Stomach (tissue), 9 donors: ENCODE results near the gene SPINK1. TPM values are rescaled to one million over a fixed set of nuclear protein-coding genes. Genes with fewer than 3 reads are reported as not detected.

Experiments used
- DNase-seq, 2 donors: peaks; one replicate each; pipeline versions ENCODE4 v3.0.0 to v3.0.0-alpha.2; 2013 to 2019
- H3K27ac ChIP-seq, 5 donors: fragments of 200-600 bp in 4 of 5; sonication (generic) in 4 of 5; one replicate each; pipeline ENCODE4 v1.5.1; 2013 to 2019; ENCODE audit warnings: mild to moderate bottlenecking in 1 of 5, moderate library complexity in 1 of 5
- H3K27me3 ChIP-seq, 3 donors: fragments of 200-600 bp; sonication (generic); one replicate each; pipeline ENCODE4 v1.5.1; 2017 to 2019; ENCODE audit warnings: mixed run types in 1 of 3
- H3K36me3 ChIP-seq, 4 donors: fragments of 200-600 bp; sonication (generic); 1 replicate in 3 of 4; 2 replicates in 1 of 4; pipeline ENCODE4 v1.5.1; 2016 to 2019
- H3K4me1 ChIP-seq, 4 donors: fragments of 200-600 bp; sonication (generic); one replicate each; pipeline ENCODE4 v1.5.1; 2016 to 2019
- H3K4me3 ChIP-seq, 4 donors: fragments of 200-600 bp; sonication (generic) in 3 of 4; one replicate each; pipeline ENCODE4 v1.5.1; 2016 to 2019; ENCODE audit warnings: mild to moderate bottlenecking in 1 of 4
- H3K9me3 ChIP-seq, 4 donors: fragments of 200-600 bp; sonication (generic); one replicate each; pipeline ENCODE4 v1.5.1; 2016 to 2019
- CTCF ChIP-seq, 7 experiments: fragments of 450-650 bp in 4 of 7; fragments of 200-600 bp in 3 of 7; sonication (generic) in 3 of 7; IDR thresholded peaks; one replicate each; pipeline ENCODE4 v1.5.1; 2016 to 2019; ENCODE audit warnings: antibody characterized with exemption in 7 of 7, control low read depth in 2 of 7, mild to moderate bottlenecking in 1 of 7
- EP300 ChIP-seq: sonication (generic); formaldehyde crosslinking; IDR thresholded peaks from one replicate; pipeline ENCODE4 v1.6.1; 2017; ENCODE audit warnings: antibody characterized with exemption
- POLR2A ChIP-seq, 4 donors: fragments of 450-650 bp; IDR thresholded peaks; one replicate each; pipeline ENCODE4 v1.6.1; 2016; ENCODE audit warnings: antibody characterized with exemption in 4 of 4, control low read depth in 2 of 4, mild to moderate bottlenecking in 1 of 4, moderate library complexity in 1 of 4
- POLR2AphosphoS5 ChIP-seq, 3 donors: sonication (generic); formaldehyde crosslinking; IDR thresholded peaks; one replicate each; pipeline ENCODE4 v1.6.1; 2016; ENCODE audit warnings: antibody characterized with exemption in 3 of 3
- WGBS, 5 donors: extraction: QIAGEN DNeasy Blood & Tissue Kit in 3 of 5; methylation state at CpG; one replicate each; pipeline versions ENCODE4 v1.1.5 to v1.1.7; 2013 to 2018; 5-methylcytosine and 5-hydroxymethylcytosine counted together
- intact Hi-C: fragments of 100-400 bp; cut with DNase I; formaldehyde crosslinking; loops from one replicate; pipeline ENCODE4 v1.15.1; 2023; ENCODE audit warnings: low total_unique reads
- polyA plus RNA-seq, 3 donors: library from polyadenylated mRNA; stranded (reverse); fragments of 200-250 nt; gene quantifications; one replicate each; pipeline ENCODE4 v1.2.3, GENCODE V29; 2013
- total RNA-seq, 5 donors: library from RNA; depleted of rRNA; stranded (reverse); fragments of >200 nt; gene quantifications; one replicate each; pipeline versions ENCODE4 v1.1.0 to v1.2.3, GENCODE V29; 2014 to 2016
- donor health status: healthy with polysubstance abuse.
- donor health status: Bipolar disorder and iron deficiency.
- donor health status: healthy.

The SPINK1 gene
- total and polyA plus RNA-seq, 8 donors = 2.6 to 6,952 (median 1,809) TPM

GRCh38 chr5:147779694-147780093 is 51.8 kb downstream of the SPINK1 start:
- intact Hi-C loops = no loop called here

GRCh38 chr5:147776989-147777388 is 54.5 kb downstream of the SPINK1 start:
- no peak overlapping the region for H3K4me3 ChIP-seq
- no peak for TF ChIP-seq EP300
- no peak for TF ChIP-seq POLR2A (IDR thresholded peaks at IDR 0.05)
- no peak for TF ChIP-seq POLR2AphosphoS5 (IDR thresholded peaks at IDR 0.05)
- no peak for TF ChIP-seq CTCF (IDR thresholded peaks at IDR 0.05)
- H3K36me3 ChIP-seq = no peaks in the 10 kb centered on the region
- no peak overlapping the region for H3K27ac ChIP-seq
- intact Hi-C loops = no loop called here
- H3K9me3 ChIP-seq = peaks cover 0 to 4% (median 0%) of the 10 kb centered on the region in 4 donors
- DNase-seq = no peak
- peaks cover 0 to 1% (median 0%) of the 10 kb centered on the region in 3 donors for H3K27me3 ChIP-seq
- peaks cover 0 to 4% (median 1%) of the 10 kb centered on the region in 4 donors for H3K4me1 ChIP-seq
- WGBS, 5 donors = 85 to 100% (median 89%) methylated on average over 4 of the region's 4 CpGs

More at GRCh38 chr5:147779694-147780093, 51.8 kb downstream of the SPINK1 start:
- H3K36me3 ChIP-seq = no peaks in the 10 kb centered on the region
- no peak overlapping the region for H3K27ac ChIP-seq
- H3K9me3 ChIP-seq = peaks cover 0 to 4% (median 0%) of the 10 kb centered on the region in 4 donors
- DNase-seq = no peak
- H3K4me1 ChIP-seq = peaks cover 0 to 17% (median 5%) of the 10 kb centered on the region in 4 donors
- no peak overlapping the region for H3K4me3 ChIP-seq
- H3K27me3 ChIP-seq = peaks cover 0 to 12% (median 0%) of the 10 kb centered on the region in 3 donors
- 90 to 96% (median 90%) methylated on average over 1 of the region's 1 CpG for WGBS, 5 donors
- no peak for TF ChIP-seq EP300
- TF ChIP-seq CTCF (IDR thresholded peaks at IDR 0.05) = no peak

Other genes starting within 250 kb of the SPINK1 start
- 10 to 100 TPM in 1 of 5 donors, 1 to 10 TPM in 3, not detected in 1; 1.3 to 13.4 (median 2.8) TPM for gene JAKMIP2, start 48.9 kb downstream of the SPINK1 start, total RNA-seq
- 1 to 10 TPM in 1 of 3 donors, under 1 TPM in 2; 0.13 to 2.6 (median 0.75) TPM for gene JAKMIP2, start 48.9 kb downstream of the SPINK1 start, polyA plus RNA-seq
- 1 to 10 TPM in 1 of 5 donors, not detected in 4; 6.4 TPM for gene SCGB3A2, start 47.0 kb upstream of the SPINK1 start, total RNA-seq
- gene SCGB3A2, start 47.0 kb upstream of the SPINK1 start, polyA plus RNA-seq = not detected
- gene C5orf46, start 74.9 kb upstream of the SPINK1 start, total RNA-seq = not detected
- not detected for gene C5orf46, start 74.9 kb upstream of the SPINK1 start, polyA plus RNA-seq
- 1 to 10 TPM in 3 of 5 donors, under 1 TPM in 1, not detected in 1; 0.45 to 4.4 (median 2.0) TPM for gene SPINK5, start 232.3 kb upstream of the SPINK1 start, total RNA-seq
- gene SPINK5, start 232.3 kb upstream of the SPINK1 start, polyA plus RNA-seq = 100 to 1,000 TPM in 1 of 3 donors, 1 to 10 TPM in 1, under 1 TPM in 1; 0.75 to 117 (median 2.6) TPM